Lower leg skin (tissue), 4 donors: ENCODE measurements around the gene ITM2C. TPM values are rescaled to one million over a fixed set of nuclear protein-coding genes. Genes with fewer than 3 reads are reported as not detected.

ENCODE experiments used
- DNase-seq, 2 donors: peaks; one replicate each; pipeline ENCODE4 v3.0.0-alpha.2; 2019; ENCODE audit warnings: low spot score in 2 of 2
- H3K4me3 ChIP-seq: fragments of 200-600 bp; sonication (generic); 2 replicates; pipeline ENCODE4 v1.5.1; 2017; ENCODE audit warnings: mild to moderate bottlenecking, low read depth; ENCODE audit not compliant: poor library complexity, severe bottlenecking
- CTCF ChIP-seq, 3 donors: fragments of 450-650 bp; IDR thresholded peaks; one replicate each; pipeline ENCODE4 v1.5.1; 2016; ENCODE audit warnings: antibody characterized with exemption in 3 of 3, mild to moderate bottlenecking in 3 of 3, moderate library complexity in 2 of 3
- POLR2A ChIP-seq, 2 donors: fragments of 450-650 bp; IDR thresholded peaks; one replicate each; pipeline ENCODE4 v1.6.1; 2016 to 2017; ENCODE audit warnings: antibody characterized with exemption in 2 of 2, mild to moderate bottlenecking in 1 of 2, moderate library complexity in 1 of 2
- WGBS, 2 donors: methylation state at CpG; one replicate each; pipeline ENCODE4 v1.1.5; 2018; 5-methylcytosine and 5-hydroxymethylcytosine counted together
- intact Hi-C: fragments of 100-400 bp; cut with DNase I; formaldehyde crosslinking; loops from one replicate; pipeline ENCODE4 v1.15.0; 2023; ENCODE audit warnings: low total_unique reads
- total RNA-seq, 4 donors: library from RNA; depleted of rRNA; stranded (reverse); fragments of >200 nt; gene quantifications; one replicate each; pipeline ENCODE4 v1.1.0, GENCODE V29; 2016

ITM2C gene
- total RNA-seq, 4 donors from 2014 or later: 12.3 to 19.1 (median 14.0) TPM

- 37 to 40% methylated on average over 18 of the region's 18 CpGs for WGBS, 2 donors
- TF ChIP-seq CTCF (IDR thresholded peaks at IDR 0.05) (no peak), POLR2A (IDR thresholded peaks at IDR 0.05) (no peak)
- no peak for DNase-seq
These were observed 579 bp upstream of the ITM2C start for GRCh38 chr2:230864122-230864604.

GRCh38 chr2:230865307-230865765 lies 594 bp downstream of the ITM2C start:
- DNase-seq: no peak
- intact Hi-C loops: no loop called here
- WGBS, 2 donors: 3 to 4% methylated on average over 24 of the region's 24 CpGs
- H3K4me3 ChIP-seq: peak overlapping the region; percentile 32
- TF ChIP-seq POLR2A (IDR thresholded peaks at IDR 0.05) (no peak), CTCF (IDR thresholded peaks at IDR 0.05) (no peak)

More at GRCh38 chr2:230864122-230864604, 579 bp upstream of the ITM2C start:
- intact Hi-C loops: no loop called here
- no peak overlapping the region for H3K4me3 ChIP-seq

- DNase-seq: no peak
- WGBS, 2 donors: 18 to 24% methylated on average over 35 of the region's 35 CpGs
- TF ChIP-seq POLR2A (IDR thresholded peaks at IDR 0.05): no peak
- no peak for TF ChIP-seq CTCF (IDR thresholded peaks at IDR 0.05)
These were observed 1.3 kb downstream of the ITM2C start for GRCh38 chr2:230865766-230866755.

GRCh38 chr2:230866756-230867523 lies 2.2 kb downstream of the ITM2C start:
- TF ChIP-seq CTCF (IDR thresholded peaks at IDR 0.05) (no peak), POLR2A (IDR thresholded peaks at IDR 0.05) (no peak)
- H3K4me3 ChIP-seq: no peak overlapping the region
- DNase-seq: no peak
- intact Hi-C loops: no loop called here
- WGBS, 2 donors: 28 to 32% methylated on average over 13 of the region's 13 CpGs

More at GRCh38 chr2:230865766-230866755, 1.3 kb downstream of the ITM2C start:
- intact Hi-C loops: no loop called here
- no peak overlapping the region for H3K4me3 ChIP-seq

GRCh38 chr2:230868161-230868946 lies 3.6 kb downstream of the ITM2C start:
- intact Hi-C loops: no loop called here
- TF ChIP-seq CTCF (IDR thresholded peaks at IDR 0.05) (no peak), POLR2A (IDR thresholded peaks at IDR 0.05) (no peak)
- no peak for DNase-seq

More at GRCh38 chr2:230868161-230868946, 3.6 kb downstream of the ITM2C start:
- 82 to 84% methylated on average over 14 to 15 of the region's 15 CpGs for WGBS, 2 donors
- H3K4me3 ChIP-seq: no peak overlapping the region
